Measurements from ENCODE around the gene HMGN4. TPM values are rescaled to one million over a fixed set of nuclear protein-coding genes. Genes with fewer than 3 reads are reported as not detected.

HMGN4 gene
- total RNA-seq, 4 donors from 2014 or later: 46.5 to 67.8 (median 56.2) TPM

DNA sequence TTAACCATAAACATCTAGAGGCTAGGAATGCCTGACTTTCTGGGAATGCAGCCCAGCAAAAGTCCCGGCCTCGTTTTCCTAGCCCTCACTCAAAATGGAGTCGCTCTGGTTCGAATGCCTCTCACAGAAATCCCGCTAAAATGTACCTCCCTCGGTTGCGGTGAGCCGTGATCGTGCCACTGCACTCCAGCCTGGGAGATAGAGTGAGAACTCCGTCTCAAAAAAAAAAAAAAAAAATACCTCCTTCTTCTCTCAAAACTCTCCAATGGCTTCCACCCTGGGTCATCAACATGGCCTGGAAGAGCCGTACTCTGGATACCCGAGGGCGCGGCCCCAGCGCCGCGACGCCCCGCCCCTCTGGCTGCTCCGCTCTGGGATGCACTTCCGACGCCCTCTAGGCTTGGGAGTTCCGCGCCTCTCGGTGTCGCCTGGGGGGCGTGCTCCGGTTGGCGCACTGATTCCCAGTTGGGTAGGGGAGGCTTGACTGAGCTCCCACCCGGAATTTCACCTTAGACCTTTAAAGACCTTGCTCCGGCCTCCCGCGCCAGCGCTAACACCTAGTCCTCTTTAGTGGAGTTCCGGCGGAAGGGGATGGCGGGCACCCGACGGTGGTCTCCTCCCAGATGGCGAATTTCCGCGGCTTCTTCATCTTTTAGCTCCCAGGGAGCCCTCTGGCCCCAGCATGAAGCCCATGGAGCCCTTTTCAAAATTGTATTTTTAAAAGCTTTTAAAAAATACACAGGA is 12.3 kb downstream of the HMGN4 start:
- WGBS, 2 donors: 4 to 14% methylated on average over 39 to 42 of the region's 42 CpGs
- Histone ChIP-seq H3K36me3 (peaks cover 0 to 6% (median 0%) of the 10 kb centered on the region in 3 donors), H3K4me1 (peaks cover 0 to 18% (median 6%) of the 10 kb centered on the region in 4 donors), H3K27ac (peak overlapping the region in 2 of 4 donors; percentile 16 to 34), H3K4me3 (peak overlapping the region; percentile 32 to 56 (median 54)), H3K9me3 (no peaks in the 10 kb centered on the region), H3K27me3 (no peaks in the 10 kb centered on the region)
- no peak for DNase-seq (ENCODE audit: low spot score in 2 of 2)
- TF ChIP-seq CTCF (IDR thresholded peaks at IDR 0.05) (no peak), POLR2A (IDR thresholded peaks at IDR 0.05) (no peak), EP300 (IDR thresholded peaks at IDR 0.05) (no peak)

DNA sequence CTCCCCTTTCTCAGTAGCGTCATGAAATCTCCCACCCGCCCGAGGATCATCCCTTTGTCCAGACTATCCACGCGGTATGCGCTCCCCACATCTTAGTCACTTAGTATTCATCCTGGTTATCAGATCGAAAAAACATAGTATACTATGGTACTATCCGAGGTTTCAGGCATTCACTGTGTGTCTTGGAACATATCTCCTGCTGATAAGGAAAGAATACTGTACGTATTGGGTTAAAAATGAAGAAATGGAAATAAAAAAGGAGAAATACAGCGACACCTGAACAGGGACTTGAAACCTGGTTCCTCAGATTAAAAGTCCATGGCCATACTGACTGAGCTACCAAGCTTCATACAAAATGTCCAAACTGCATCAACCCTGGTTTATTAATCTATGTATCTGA is 14.0 kb downstream of the HMGN4 start:
- Histone ChIP-seq H3K4me1 (peaks cover 0 to 24% (median 6%) of the 10 kb centered on the region in 4 donors), H3K9me3 (no peaks in the 10 kb centered on the region), H3K27ac (no peak overlapping the region), H3K4me3 (no peak overlapping the region), H3K36me3 (no peaks in the 10 kb centered on the region), H3K27me3 (no peaks in the 10 kb centered on the region)
- no peak for DNase-seq (ENCODE audit: low spot score in 2 of 2)
- 90 to 92% methylated on average over 10 of the region's 10 CpGs for WGBS, 2 donors
- no peak for TF ChIP-seq EP300 (IDR thresholded peaks at IDR 0.05)
- no peak for TF ChIP-seq POLR2A (IDR thresholded peaks at IDR 0.05)
- no peak for TF ChIP-seq CTCF (IDR thresholded peaks at IDR 0.05)

DNA sequence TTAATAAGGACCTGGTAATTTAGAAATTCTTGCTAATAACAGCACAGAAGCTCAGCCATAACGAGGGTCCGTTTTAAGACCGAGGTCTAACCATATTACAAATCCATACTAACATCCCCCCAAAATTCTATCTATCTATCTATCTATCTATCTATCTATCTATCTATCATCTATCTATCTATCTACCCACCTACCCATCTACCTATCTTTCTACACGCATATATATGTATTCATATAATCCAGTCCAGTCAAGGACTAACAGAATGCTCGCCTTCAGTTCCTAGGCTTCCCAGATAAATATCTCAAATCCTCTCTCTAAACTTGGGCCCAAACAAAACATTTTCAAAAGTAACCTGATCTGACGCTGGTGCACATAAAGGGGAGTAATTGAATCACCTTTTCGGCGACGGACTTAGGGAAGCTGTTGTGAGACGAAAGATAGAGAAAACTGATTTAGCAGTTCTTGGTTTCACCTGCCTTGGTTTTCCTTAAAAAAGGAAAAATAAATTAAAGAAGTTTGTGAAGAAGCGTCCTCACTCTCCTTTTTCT is 14.5 kb downstream of the HMGN4 start:
- Histone ChIP-seq H3K9me3 (no peaks in the 10 kb centered on the region), H3K27ac (peak overlapping the region; percentile 23 to 89 (median 76))

GRCh38 chr6:26553264-26553634 is 15.1 kb downstream of the HMGN4 start:
- H3K4me3 ChIP-seq: peak overlapping the region; percentile 41 to 54 (median 42)
- peak; percentile 50 to 87 for DNase-seq (ENCODE audit: low spot score in 2 of 2)
- peaks cover 0 to 24% (median 6%) of the 10 kb centered on the region in 4 donors for H3K4me1 ChIP-seq
- peak overlapping the region; percentile 65 to 89 (median 82) for H3K27ac ChIP-seq
- no peak for TF ChIP-seq CTCF (IDR thresholded peaks at IDR 0.05)
- TF ChIP-seq EP300 (IDR thresholded peaks at IDR 0.05): no peak
- no peak for TF ChIP-seq POLR2A (IDR thresholded peaks at IDR 0.05)
- H3K27me3 ChIP-seq: no peaks in the 10 kb centered on the region
- H3K36me3 ChIP-seq: no peaks in the 10 kb centered on the region
- H3K9me3 ChIP-seq: no peaks in the 10 kb centered on the region
- 1 to 4% methylated on average over 13 of the region's 13 CpGs for WGBS, 2 donors

More for the DNA sequence above, 14.5 kb downstream of the HMGN4 start:
- H3K36me3 ChIP-seq: no peaks in the 10 kb centered on the region
- no peak for DNase-seq (ENCODE audit: low spot score in 2 of 2)
- peak overlapping the region; percentile 41 to 54 (median 42) for H3K4me3 ChIP-seq
- WGBS, 2 donors: 55 to 59% methylated on average over 11 of the region's 11 CpGs
- H3K4me1 ChIP-seq: peaks cover 0 to 24% (median 6%) of the 10 kb centered on the region in 4 donors
- TF ChIP-seq CTCF (IDR thresholded peaks at IDR 0.05) (no peak), POLR2A (IDR thresholded peaks at IDR 0.05) (no peak), EP300 (IDR thresholded peaks at IDR 0.05) (no peak)
- no peaks in the 10 kb centered on the region for H3K27me3 ChIP-seq

Data from tibial nerve (tissue), 4 donors.